HepG2 (cell line): ENCODE data around the gene ANKRD40. TPM values are rescaled to one million over a fixed set of nuclear protein-coding genes. Genes with fewer than 3 reads are reported as not detected.

Experiments used
- AKAP8 ChIP-seq: sonication (generic); formaldehyde crosslinking; IDR thresholded peaks from 2 replicates; pipeline ENCODE4 v1.5.1; 2020; ENCODE audit warnings: mild to moderate bottlenecking, missing genetic modification reagents
- ARID2 ChIP-seq: sonication (generic); formaldehyde crosslinking; IDR thresholded peaks from 2 replicates; pipeline ENCODE4 v1.8.1; 2022; ENCODE audit warnings: mild to moderate bottlenecking, missing genetic modification reagents, borderline replicate concordance
- ARNTL ChIP-seq: sonication (generic); formaldehyde crosslinking; IDR thresholded peaks from 2 replicates; pipeline ENCODE4 v1.4.0; 2020; ENCODE audit warnings: mild to moderate bottlenecking, missing genetic modification reagents
- CBX1 ChIP-seq: IDR thresholded peaks from one replicate; pipeline ENCODE4 v1.6.1; 2016; ENCODE audit warnings: antibody characterized with exemption, low read depth
- ELF1 ChIP-seq: sonication (generic); formaldehyde crosslinking; IDR thresholded peaks from 2 replicates; pipeline ENCODE4 v1.4.0; 2020; ENCODE audit warnings: missing genetic modification reagents
- ELF3 ChIP-seq: IDR thresholded peaks from 2 replicates; pipeline ENCODE4 v1.6.1; 2016; ENCODE audit warnings: missing genetic modification reagents, missing compliant biosample characterization
- GPN1 ChIP-seq: sonication (generic); formaldehyde crosslinking; IDR thresholded peaks from 2 replicates; pipeline ENCODE4 v1.5.1; 2020; ENCODE audit warnings: missing genetic modification reagents, borderline replicate concordance
- HOXA3 ChIP-seq: sonication (generic); formaldehyde crosslinking; IDR thresholded peaks from 2 replicates; pipeline ENCODE4 v1.5.0; 2020; ENCODE audit warnings: missing genetic modification reagents
- MZF1 ChIP-seq: sonication (generic); formaldehyde crosslinking; IDR thresholded peaks from 2 replicates; pipeline ENCODE4 v1.8.1; 2023; ENCODE audit warnings: mild to moderate bottlenecking, missing genetic modification reagents, borderline replicate concordance
- NCOA1 ChIP-seq: sonication (generic); formaldehyde crosslinking; IDR thresholded peaks from 2 replicates; pipeline ENCODE4 v1.9.0; 2021; ENCODE audit warnings: missing genetic modification reagents
- POLR2A ChIP-seq, 2 experiments: IDR thresholded peaks; 2 replicates each; pipeline ENCODE4 v1.6.1; 2011; ENCODE audit warnings: low read depth in 2 of 2, low read length in 2 of 2, mild to moderate bottlenecking in 1 of 2, moderate library complexity in 1 of 2; ENCODE audit not compliant: insufficient read depth in 1 of 2
- TEAD2 ChIP-seq: sonication (generic); formaldehyde crosslinking; IDR thresholded peaks from 2 replicates; pipeline ENCODE4 v1.9.0; 2021; ENCODE audit warnings: missing genetic modification reagents
- ZC3H4 ChIP-seq: sonication (generic); formaldehyde crosslinking; IDR thresholded peaks from 2 replicates; pipeline ENCODE4 v1.4.0; 2020; ENCODE audit warnings: missing genetic modification reagents, borderline replicate concordance
- ZNF207 ChIP-seq: fragments of 450-650 bp; IDR thresholded peaks from 2 replicates; pipeline ENCODE4 v1.6.1; 2016; ENCODE audit warnings: antibody characterized with exemption, borderline replicate concordance
- ZNF274 ChIP-seq: sonication (generic); formaldehyde crosslinking; IDR thresholded peaks from 2 replicates; pipeline ENCODE4 v1.5.1; 2020; ENCODE audit warnings: mild to moderate bottlenecking, missing genetic modification reagents
- ZNF768 ChIP-seq: sonication (generic); formaldehyde crosslinking; IDR thresholded peaks from 2 replicates; pipeline ENCODE4 v1.4.0; 2020; ENCODE audit warnings: missing genetic modification reagents
- ZSCAN20 ChIP-seq: sonication (generic); formaldehyde crosslinking; IDR thresholded peaks from 2 replicates; pipeline ENCODE4 v1.4.0; 2020; ENCODE audit warnings: missing genetic modification reagents, mild to moderate bottlenecking, borderline replicate concordance
- polyA plus RNA-seq, 8 experiments: library from polyadenylated mRNA; depleted of rRNA in 3 of 8; stranded (reverse) in 7 of 8; unstranded in 1 of 8; fragments of >200 nt; fragmentation: Illumina TruSeq in 4 of 8; extraction: Trizol in 4 of 8; gene quantifications; 2 replicates each; pipeline versions ENCODE4 v1.2.1 to v1.2.3, GENCODE V29; 2011 to 2016; ENCODE audit warnings: low read depth in 4 of 8, missing spikeins in 1 of 8, mixed read lengths in 1 of 8; ENCODE audit not compliant: insufficient read depth in 1 of 8
- total RNA-seq, 5 experiments: library from RNA; depleted of rRNA; stranded (reverse); fragments of >200 nt; fragmentation: Illumina TruSeq; extraction: Trizol; gene quantifications; 2 replicates each; pipeline ENCODE4 v1.2.3, GENCODE V29; 2016; ENCODE audit warnings: low read depth in 1 of 5
- TF ChIP-seq, protein P1 (sequence below): sonication (generic); formaldehyde crosslinking; IDR thresholded peaks from 2 replicates; pipeline ENCODE4 v1.8.0; 2022; ENCODE audit warnings: mild to moderate bottlenecking, missing genetic modification reagents; ENCODE audit not compliant: insufficient replicate concordance
- TF ChIP-seq, protein P2 (sequence below): fragments of 450-650 bp; IDR thresholded peaks from 2 replicates; pipeline ENCODE4 v1.6.1; 2017
- TF ChIP-seq, protein P3 (sequence below): sonication (generic); formaldehyde crosslinking; IDR thresholded peaks from 2 replicates; pipeline ENCODE4 v1.4.0; 2020; ENCODE audit warnings: missing genetic modification reagents
- TF ChIP-seq, protein P4 (sequence below): sonication (generic); formaldehyde crosslinking; IDR thresholded peaks from 2 replicates; pipeline ENCODE4 v1.4.0; 2020; ENCODE audit warnings: mild to moderate bottlenecking, missing genetic modification reagents
- TF ChIP-seq, protein P5 (sequence below): sonication (generic); formaldehyde crosslinking; IDR thresholded peaks from 2 replicates; pipeline ENCODE4 v1.8.1; 2023; ENCODE audit warnings: mild to moderate bottlenecking, missing genetic modification reagents, borderline replicate concordance

The ANKRD40 gene
- total and polyA plus RNA-seq, 2 of the 13 experiments (the other 11 are each of a cell fraction or from before 2014, with no cell fraction given) = 35.0 to 46.4 TPM

DNA sequence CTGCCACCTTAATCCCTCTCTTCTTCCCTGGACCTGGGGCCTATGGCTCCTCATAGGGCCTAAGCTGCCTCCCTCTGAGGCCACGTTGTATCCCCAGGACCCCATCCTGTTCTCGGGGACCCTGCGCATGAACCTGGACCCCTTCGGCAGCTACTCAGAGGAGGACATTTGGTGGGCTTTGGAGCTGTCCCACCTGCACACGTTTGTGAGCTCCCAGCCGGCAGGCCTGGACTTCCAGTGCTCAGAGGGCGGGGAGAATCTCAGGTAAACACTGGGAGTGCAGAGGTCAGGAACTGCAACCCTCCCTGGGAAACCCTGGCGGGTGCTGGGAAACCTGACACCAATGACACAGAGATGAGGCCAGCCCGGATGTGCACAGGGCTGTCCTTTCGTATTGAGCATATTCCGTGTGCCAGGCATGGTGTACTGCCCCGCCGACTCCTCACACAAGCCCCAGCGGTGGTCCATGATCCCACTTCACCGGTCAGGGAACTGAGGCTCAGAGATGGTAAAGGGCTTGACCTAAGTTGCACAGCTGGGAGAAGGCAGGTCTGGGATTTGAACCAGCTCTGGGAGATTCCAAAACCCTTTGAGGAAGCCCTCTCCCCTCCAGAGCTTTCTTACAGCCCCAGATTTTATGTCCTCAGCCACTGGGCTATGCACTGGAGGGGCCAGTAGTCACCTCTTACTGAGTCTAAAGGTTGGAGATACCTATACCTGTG lies 22.9 kb downstream of the ANKRD40 start (continued):
- TF ChIP-seq, protein P1, sequence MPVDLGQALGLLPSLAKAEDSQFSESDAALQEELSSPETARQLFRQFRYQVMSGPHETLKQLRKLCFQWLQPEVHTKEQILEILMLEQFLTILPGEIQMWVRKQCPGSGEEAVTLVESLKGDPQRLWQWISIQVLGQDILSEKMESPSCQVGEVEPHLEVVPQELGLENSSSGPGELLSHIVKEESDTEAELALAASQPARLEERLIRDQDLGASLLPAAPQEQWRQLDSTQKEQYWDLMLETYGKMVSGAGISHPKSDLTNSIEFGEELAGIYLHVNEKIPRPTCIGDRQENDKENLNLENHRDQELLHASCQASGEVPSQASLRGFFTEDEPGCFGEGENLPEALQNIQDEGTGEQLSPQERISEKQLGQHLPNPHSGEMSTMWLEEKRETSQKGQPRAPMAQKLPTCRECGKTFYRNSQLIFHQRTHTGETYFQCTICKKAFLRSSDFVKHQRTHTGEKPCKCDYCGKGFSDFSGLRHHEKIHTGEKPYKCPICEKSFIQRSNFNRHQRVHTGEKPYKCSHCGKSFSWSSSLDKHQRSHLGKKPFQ (CRISPR knock-in tag) = peak; percentile 93
- TF ChIP-seq GPN1 (CRISPR knock-in tag) (no peak), POLR2A (IDR thresholded peaks at IDR 0.05; ENCODE audit: insufficient read depth in 1 of 2, low read depth in 2 of 2, low read length in 2 of 2) (peak; percentile 90 to 93), ZSCAN20 (CRISPR knock-in tag) (no peak; the same call in 1 of the 2 replicates), ARID2 (peak; percentile 98), TEAD2 (CRISPR knock-in tag) (no peak), ZNF274 (CRISPR knock-in tag) (peak; percentile 91; the same call in 1 of the 2 replicates), MZF1 (no peak), NCOA1 (CRISPR knock-in tag) (no peak), ELF3 (CRISPR knock-in tag) (peak; percentile 93), ELF1 (peak; percentile 87), ZNF207 (no peak), ZC3H4 (peak; percentile 88; the same call in 1 of the 2 replicates), HOXA3 (peak; percentile 93), CBX1 (peak; percentile 91), AKAP8 (0 out of 2 replicates have a peak, but pooled peaks have one; percentile 67), ARNTL (CRISPR knock-in tag) (peak; percentile 93), ZNF768 (CRISPR knock-in tag) (peak; percentile 99)
- TF ChIP-seq, protein P2, sequence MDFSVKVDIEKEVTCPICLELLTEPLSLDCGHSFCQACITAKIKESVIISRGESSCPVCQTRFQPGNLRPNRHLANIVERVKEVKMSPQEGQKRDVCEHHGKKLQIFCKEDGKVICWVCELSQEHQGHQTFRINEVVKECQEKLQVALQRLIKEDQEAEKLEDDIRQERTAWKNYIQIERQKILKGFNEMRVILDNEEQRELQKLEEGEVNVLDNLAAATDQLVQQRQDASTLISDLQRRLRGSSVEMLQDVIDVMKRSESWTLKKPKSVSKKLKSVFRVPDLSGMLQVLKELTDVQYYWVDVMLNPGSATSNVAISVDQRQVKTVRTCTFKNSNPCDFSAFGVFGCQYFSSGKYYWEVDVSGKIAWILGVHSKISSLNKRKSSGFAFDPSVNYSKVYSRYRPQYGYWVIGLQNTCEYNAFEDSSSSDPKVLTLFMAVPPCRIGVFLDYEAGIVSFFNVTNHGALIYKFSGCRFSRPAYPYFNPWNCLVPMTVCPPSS = no peak
- TF ChIP-seq, protein P3, sequence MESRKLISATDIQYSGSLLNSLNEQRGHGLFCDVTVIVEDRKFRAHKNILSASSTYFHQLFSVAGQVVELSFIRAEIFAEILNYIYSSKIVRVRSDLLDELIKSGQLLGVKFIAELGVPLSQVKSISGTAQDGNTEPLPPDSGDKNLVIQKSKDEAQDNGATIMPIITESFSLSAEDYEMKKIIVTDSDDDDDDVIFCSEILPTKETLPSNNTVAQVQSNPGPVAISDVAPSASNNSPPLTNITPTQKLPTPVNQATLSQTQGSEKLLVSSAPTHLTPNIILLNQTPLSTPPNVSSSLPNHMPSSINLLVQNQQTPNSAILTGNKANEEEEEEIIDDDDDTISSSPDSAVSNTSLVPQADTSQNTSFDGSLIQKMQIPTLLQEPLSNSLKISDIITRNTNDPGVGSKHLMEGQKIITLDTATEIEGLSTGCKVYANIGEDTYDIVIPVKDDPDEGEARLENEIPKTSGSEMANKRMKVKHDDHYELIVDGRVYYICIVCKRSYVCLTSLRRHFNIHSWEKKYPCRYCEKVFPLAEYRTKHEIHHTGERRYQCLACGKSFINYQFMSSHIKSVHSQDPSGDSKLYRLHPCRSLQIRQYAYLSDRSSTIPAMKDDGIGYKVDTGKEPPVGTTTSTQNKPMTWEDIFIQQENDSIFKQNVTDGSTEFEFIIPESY (CRISPR knock-in tag) = peak; percentile 41; the same call in 1 of the 2 replicates
- TF ChIP-seq, protein P4, sequence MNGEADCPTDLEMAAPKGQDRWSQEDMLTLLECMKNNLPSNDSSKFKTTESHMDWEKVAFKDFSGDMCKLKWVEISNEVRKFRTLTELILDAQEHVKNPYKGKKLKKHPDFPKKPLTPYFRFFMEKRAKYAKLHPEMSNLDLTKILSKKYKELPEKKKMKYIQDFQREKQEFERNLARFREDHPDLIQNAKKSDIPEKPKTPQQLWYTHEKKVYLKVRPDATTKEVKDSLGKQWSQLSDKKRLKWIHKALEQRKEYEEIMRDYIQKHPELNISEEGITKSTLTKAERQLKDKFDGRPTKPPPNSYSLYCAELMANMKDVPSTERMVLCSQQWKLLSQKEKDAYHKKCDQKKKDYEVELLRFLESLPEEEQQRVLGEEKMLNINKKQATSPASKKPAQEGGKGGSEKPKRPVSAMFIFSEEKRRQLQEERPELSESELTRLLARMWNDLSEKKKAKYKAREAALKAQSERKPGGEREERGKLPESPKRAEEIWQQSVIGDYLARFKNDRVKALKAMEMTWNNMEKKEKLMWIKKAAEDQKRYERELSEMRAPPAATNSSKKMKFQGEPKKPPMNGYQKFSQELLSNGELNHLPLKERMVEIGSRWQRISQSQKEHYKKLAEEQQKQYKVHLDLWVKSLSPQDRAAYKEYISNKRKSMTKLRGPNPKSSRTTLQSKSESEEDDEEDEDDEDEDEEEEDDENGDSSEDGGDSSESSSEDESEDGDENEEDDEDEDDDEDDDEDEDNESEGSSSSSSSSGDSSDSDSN (CRISPR knock-in tag) = peak; percentile 80
- TF ChIP-seq, protein P5, sequence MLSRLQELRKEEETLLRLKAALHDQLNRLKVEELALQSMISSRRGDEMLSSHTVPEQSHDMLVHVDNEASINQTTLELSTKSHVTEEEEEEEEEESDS (CRISPR knock-in tag) = peak; percentile 94; the same call in 1 of the 2 replicates
